ENCODE results near the gene GIMD1.
A peak's percentile ranks its signal among the peaks of the same experiment; 100 is the strongest.
"Not testable (repeated sequence)": the region's sequence is repeated elsewhere in the genome, so short reads cannot be mapped to it uniquely, and the experiment has no call there.

The GIMD1 gene

GRCh38 chr4:106347167-106347566 lies 21.4 kb downstream of the GIMD1 start:
- no peak for DNase-seq

GRCh38 chr4:106344647-106344970 lies 24.0 kb downstream of the GIMD1 start:
- no peak for DNase-seq

GRCh38 chr4:106343865-106344646 lies 24.5 kb downstream of the GIMD1 start:
- DNase-seq = no peak

GRCh38 chr4:106340774-106341173 lies 27.8 kb downstream of the GIMD1 start:
- DNase-seq = no peak

- DNase-seq = no peak
These were observed 29.1 kb downstream of the GIMD1 start for GRCh38 chr4:106339431-106339830.

GRCh38 chr4:106338671-106339070 lies 29.9 kb downstream of the GIMD1 start:
- DNase-seq = no peak

GRCh38 chr4:106337916-106338315 lies 30.7 kb downstream of the GIMD1 start:
- no peak for DNase-seq

GRCh38 chr4:106336618-106337017 lies 32.0 kb downstream of the GIMD1 start:
- no peak for DNase-seq

- no peak for DNase-seq
These were observed 33.7 kb downstream of the GIMD1 start for GRCh38 chr4:106334741-106335470.

GRCh38 chr4:106333186-106333585 lies 35.4 kb downstream of the GIMD1 start:
- DNase-seq = no peak

- DNase-seq = no peak
These were observed 39.4 kb downstream of the GIMD1 start for GRCh38 chr4:106329041-106329618.

- no peak for DNase-seq
These were observed 42.8 kb downstream of the GIMD1 start for GRCh38 chr4:106325800-106326199.

- no peak for DNase-seq
These were observed 45.5 kb downstream of the GIMD1 start for GRCh38 chr4:106323119-106323518.

GRCh38 chr4:106321814-106322213 lies 46.8 kb downstream of the GIMD1 start:
- not testable (repeated sequence) for DNase-seq

GRCh38 chr4:106321168-106321567 lies 47.4 kb downstream of the GIMD1 start:
- DNase-seq = not testable (repeated sequence)

- DNase-seq = no peak
These were observed 48.3 kb downstream of the GIMD1 start for GRCh38 chr4:106320235-106320634.

GRCh38 chr4:106318511-106318910 lies 50.1 kb downstream of the GIMD1 start:
- no peak for DNase-seq

- DNase-seq = no peak
These were observed 50.8 kb downstream of the GIMD1 start for GRCh38 chr4:106317815-106318214.

- no peak for DNase-seq
These were observed 51.7 kb downstream of the GIMD1 start for GRCh38 chr4:106316773-106317409.

- peak; percentile 87 to 96 for DNase-seq
These were observed 52.4 kb downstream of the GIMD1 start, which contains the start of the genes AIMP1 and TBCK for GRCh38 chr4:106315968-106316772. Gene AIMP1 (plus strand): TSS chr4:106316550. CDS start chr4:106325010, 8,460 bp downstream. Gene TBCK (minus strand): TSS chr4:106316209. CDS start chr4:106308960, 7,249 bp downstream.

- DNase-seq = peak in 1 of 2 donors; percentile 18
These were observed 53.1 kb downstream of the GIMD1 start for GRCh38 chr4:106315476-106315967.

GRCh38 chr4:106314960-106315359 lies 53.6 kb downstream of the GIMD1 start:
- DNase-seq = no peak
